IPS DF 6.9 (cell line): ENCODE data around the gene PRUNE2.
"Not testable (repeated sequence)": the region's sequence is repeated elsewhere in the genome, so short reads cannot be mapped to it uniquely, and the experiment has no call there.

ENCODE experiments used
- DNase-seq: peaks from one replicate; pipeline ENCODE4 v3.0.0-alpha.2; 2013; ENCODE audit warnings: low read depth, low spot score
- H3K27ac ChIP-seq: one replicate; pipeline ENCODE4 v1.5.1; 2013; ENCODE audit warnings: low read length, control low read depth
- H3K27me3 ChIP-seq: 2 replicates; pipeline ENCODE4 v1.6.1; 2013; ENCODE audit warnings: mild to moderate bottlenecking, low read length; ENCODE audit not compliant: control insufficient read depth, insufficient read depth
- H3K36me3 ChIP-seq: 2 replicates; pipeline ENCODE4 v1.6.1; 2013; ENCODE audit warnings: low read length; ENCODE audit not compliant: control insufficient read depth, insufficient read depth
- H3K4me1 ChIP-seq: 2 replicates; pipeline ENCODE4 v1.6.1; 2013; ENCODE audit warnings: low read length; ENCODE audit not compliant: control insufficient read depth, insufficient read depth
- H3K4me3 ChIP-seq: 2 replicates; pipeline ENCODE4 v1.5.1; 2013; ENCODE audit warnings: mild to moderate bottlenecking, low read length
- H3K9me3 ChIP-seq: 2 replicates; pipeline ENCODE4 v1.6.1; 2013; ENCODE audit warnings: low read length, inconsistent platforms; ENCODE audit not compliant: control insufficient read depth, insufficient read depth
- WGBS: extraction: QIAGEN DNeasy Blood & Tissue Kit; methylation state at CpG from one replicate; pipeline ENCODE4 v1.1.7; 2013; ENCODE audit warnings: mixed read lengths, missing lambda C conversion rate; ENCODE audit not compliant: insufficient read length, insufficient coverage; 5-methylcytosine and 5-hydroxymethylcytosine counted together

The PRUNE2 gene

DNA sequence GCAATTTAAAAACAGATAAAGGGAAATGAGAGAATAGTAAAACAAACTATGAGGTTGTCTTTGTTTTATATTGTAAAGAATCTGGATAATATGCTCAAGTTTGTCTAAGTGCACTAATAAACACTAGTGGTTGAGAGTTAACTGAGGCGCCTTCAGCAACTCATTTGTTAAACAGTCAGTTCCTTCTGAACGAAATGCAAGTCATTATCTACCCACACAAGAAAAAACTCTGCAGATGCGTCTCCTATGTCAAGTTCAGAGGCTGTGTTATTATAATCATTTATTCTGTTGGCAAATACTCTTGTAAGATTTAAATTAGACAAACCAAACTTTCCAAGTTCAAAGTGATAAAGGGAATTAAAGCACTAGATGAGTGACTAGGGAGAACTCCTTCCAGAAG, 162.0 kb downstream of the PRUNE2 start:
- Histone ChIP-seq H3K27me3 (no peaks in the 10 kb centered on the region), H3K4me3 (no peak overlapping the region), H3K27ac (no peak overlapping the region), H3K36me3 (no peaks in the 10 kb centered on the region), H3K4me1 (no peaks in the 10 kb centered on the region; the same call in 1 of the 2 replicates), H3K9me3 (no peaks in the 10 kb centered on the region)
- WGBS: no CpG with 5 or more reads among the region's 3 CpGs
- no peak for DNase-seq

DNA sequence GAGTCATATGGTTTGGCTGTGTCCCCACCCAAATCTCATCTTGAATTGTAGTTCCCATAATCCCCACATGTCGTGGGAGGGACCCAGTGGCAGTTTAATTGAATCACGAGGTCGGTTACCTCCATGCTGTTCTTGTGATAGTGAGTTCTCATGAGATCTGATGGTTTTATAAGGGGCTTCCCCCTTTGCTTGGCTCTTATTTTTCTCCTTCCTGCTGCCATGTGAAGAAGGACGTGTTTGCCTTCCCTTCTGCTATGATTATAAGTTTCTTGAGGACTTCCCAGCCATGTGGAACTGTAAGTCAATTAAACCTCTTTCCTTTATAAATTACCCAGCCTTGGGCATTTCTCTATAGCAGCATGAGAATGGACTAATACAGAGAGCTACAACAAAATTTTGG, 163.0 kb downstream of the PRUNE2 start:
- not testable (repeated sequence) for H3K9me3 ChIP-seq, H3K4me1 ChIP-seq, DNase-seq, H3K27ac ChIP-seq, H3K4me3 ChIP-seq, H3K27me3 ChIP-seq, H3K36me3 ChIP-seq
- WGBS: no CpG with 5 or more reads among the region's 4 CpGs

GRCh38 chr9:76741524-76741923, 164.4 kb downstream of the PRUNE2 start:
- no peaks in the 10 kb centered on the region; the same call in 1 of the 2 replicates for H3K4me1 ChIP-seq
- H3K27me3 ChIP-seq: no peaks in the 10 kb centered on the region
- H3K4me3 ChIP-seq: no peak overlapping the region
- no CpG with 5 or more reads among the region's 5 CpGs for WGBS
- no peak overlapping the region for H3K27ac ChIP-seq
- H3K36me3 ChIP-seq: no peaks in the 10 kb centered on the region
- DNase-seq: no peak
- H3K9me3 ChIP-seq: no peaks in the 10 kb centered on the region

DNA sequence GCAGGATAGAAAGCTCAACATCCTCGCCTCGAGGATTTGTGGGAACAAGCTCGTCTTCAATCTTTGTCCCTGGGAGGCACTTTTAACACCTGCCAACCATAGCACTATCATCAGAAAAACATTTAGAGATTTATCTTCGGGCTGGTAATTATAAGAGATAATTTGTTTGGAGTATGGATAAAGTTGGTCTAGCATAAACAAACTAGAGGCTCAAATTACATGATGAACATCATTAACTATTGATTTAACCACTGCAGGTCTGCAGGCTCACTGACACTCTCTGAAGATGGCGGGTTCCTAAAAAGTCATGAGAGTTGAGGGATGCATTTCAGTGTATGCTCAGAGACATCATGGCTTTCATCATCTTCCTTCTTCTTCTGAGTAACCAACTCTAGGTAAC, 167.5 kb downstream of the PRUNE2 start:
- no peak overlapping the region for H3K27ac ChIP-seq
- no peak for DNase-seq
- no peak overlapping the region for H3K4me3 ChIP-seq
- no peaks in the 10 kb centered on the region; the same call in 1 of the 2 replicates for H3K4me1 ChIP-seq
- WGBS: no CpG with 5 or more reads among the region's 5 CpGs
- no peaks in the 10 kb centered on the region for H3K9me3 ChIP-seq
- no peaks in the 10 kb centered on the region for H3K36me3 ChIP-seq
- H3K27me3 ChIP-seq: no peaks in the 10 kb centered on the region

- Histone ChIP-seq H3K9me3 (no peaks in the 10 kb centered on the region), H3K27ac (no peak overlapping the region), H3K36me3 (no peaks in the 10 kb centered on the region), H3K27me3 (no peaks in the 10 kb centered on the region), H3K4me3 (no peak overlapping the region), H3K4me1 (no peaks in the 10 kb centered on the region; the same call in 1 of the 2 replicates)
- DNase-seq: no peak
- no CpG with 5 or more reads among the region's 3 CpGs for WGBS
Measured at GRCh38 chr9:76737154-76737902, 168.6 kb downstream of the PRUNE2 start.

DNA sequence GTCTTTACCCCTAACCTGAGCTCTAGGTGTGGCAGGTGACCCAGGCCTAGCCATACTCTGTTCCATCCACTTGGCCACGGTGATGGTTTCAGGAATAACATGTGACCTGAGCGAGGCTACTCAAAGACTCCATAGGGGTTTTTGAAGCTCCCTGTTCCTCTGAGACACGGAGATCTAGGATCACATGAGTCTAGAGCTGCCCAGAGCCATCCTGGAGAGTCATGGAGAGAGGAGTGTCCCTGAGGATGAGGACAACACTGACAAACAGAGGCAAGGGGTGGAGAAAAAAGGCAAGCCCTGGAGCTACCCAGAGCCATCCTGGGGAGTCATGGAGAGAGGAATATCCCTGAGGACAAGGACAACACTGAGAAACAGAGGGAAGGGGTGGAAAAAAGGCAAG, 171.2 kb downstream of the PRUNE2 start:
- Histone ChIP-seq H3K27ac (no peak overlapping the region), H3K36me3 (no peaks in the 10 kb centered on the region), H3K4me1 (no peaks in the 10 kb centered on the region), H3K27me3 (no peaks in the 10 kb centered on the region), H3K4me3 (no peak overlapping the region), H3K9me3 (no peaks in the 10 kb centered on the region)
- no CpG with 5 or more reads among the region's 3 CpGs for WGBS
- DNase-seq: no peak

DNA sequence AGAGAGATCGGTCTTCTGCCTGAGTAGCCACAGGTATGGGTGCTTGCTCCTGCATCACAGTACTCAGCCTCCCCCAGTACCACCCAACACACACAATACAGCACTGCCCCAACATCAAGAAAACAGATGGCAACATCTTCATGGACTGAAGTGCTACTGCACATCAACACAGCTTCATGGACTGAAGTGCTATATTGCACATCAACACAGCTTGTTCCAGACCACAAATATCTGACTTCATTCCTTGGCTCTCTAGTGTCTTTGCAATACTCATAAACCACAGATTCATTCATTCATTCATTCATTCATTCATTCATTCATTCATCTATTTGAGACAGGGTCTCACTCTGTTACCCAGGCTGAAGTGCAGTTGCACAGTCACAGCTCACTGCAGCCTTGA, 172.8 kb downstream of the PRUNE2 start:
- H3K36me3 ChIP-seq: no peaks in the 10 kb centered on the region
- H3K4me1 ChIP-seq: no peaks in the 10 kb centered on the region
- no peaks in the 10 kb centered on the region for H3K27me3 ChIP-seq
- H3K9me3 ChIP-seq: no peaks in the 10 kb centered on the region
- no peak for DNase-seq
- H3K4me3 ChIP-seq: no peak overlapping the region
- no CpG with 5 or more reads among the region's 1 CpG for WGBS
- H3K27ac ChIP-seq: no peak overlapping the region

- no peaks in the 10 kb centered on the region for H3K9me3 ChIP-seq
- no peak overlapping the region for H3K27ac ChIP-seq
- DNase-seq: no peak
- H3K36me3 ChIP-seq: no peaks in the 10 kb centered on the region
- no peaks in the 10 kb centered on the region for H3K27me3 ChIP-seq
- no peak overlapping the region for H3K4me3 ChIP-seq
- no CpG with 5 or more reads among the region's 3 CpGs for WGBS
- no peaks in the 10 kb centered on the region for H3K4me1 ChIP-seq
Measured at GRCh38 chr9:76732341-76732958, 173.5 kb downstream of the PRUNE2 start.

- WGBS: no CpG with 5 or more reads among the region's 6 CpGs
Measured at GRCh38 chr9:76730801-76731200, 175.1 kb downstream of the PRUNE2 start.

GRCh38 chr9:76729980-76730737, 175.8 kb downstream of the PRUNE2 start:
- no CpG with 5 or more reads among the region's 8 CpGs for WGBS
- DNase-seq: no peak

More at GRCh38 chr9:76730801-76731200, 175.1 kb downstream of the PRUNE2 start:
- Histone ChIP-seq H3K36me3 (no peaks in the 10 kb centered on the region), H3K9me3 (no peaks in the 10 kb centered on the region), H3K27me3 (no peaks in the 10 kb centered on the region), H3K4me1 (no peaks in the 10 kb centered on the region), H3K4me3 (no peak overlapping the region), H3K27ac (no peak overlapping the region)
- no peak for DNase-seq

More at GRCh38 chr9:76729980-76730737, 175.8 kb downstream of the PRUNE2 start:
- Histone ChIP-seq H3K27me3 (no peaks in the 10 kb centered on the region), H3K36me3 (no peaks in the 10 kb centered on the region), H3K4me3 (no peak overlapping the region), H3K4me1 (no peaks in the 10 kb centered on the region), H3K27ac (no peak overlapping the region), H3K9me3 (no peaks in the 10 kb centered on the region)
